ENCODE measurements around the gene AKAP3.

Gene AKAP3

DNA sequence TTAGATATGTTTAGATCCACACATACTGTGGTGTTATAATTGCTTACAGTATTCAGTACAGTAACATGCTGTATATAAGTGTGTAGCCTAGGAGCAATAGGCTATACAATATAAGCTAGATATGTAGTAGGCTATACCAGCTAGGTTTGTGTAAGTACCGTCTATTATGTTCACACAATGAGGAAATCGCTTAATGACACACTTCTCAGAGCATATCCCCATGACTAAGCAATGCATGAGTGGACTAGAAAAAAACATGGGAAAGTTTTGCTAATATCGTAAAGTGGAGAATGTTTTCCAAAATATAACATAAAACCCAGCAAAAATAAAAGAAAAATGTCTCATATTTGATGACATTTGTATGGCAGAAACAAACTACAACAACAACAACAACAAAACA lies 27.3 kb downstream of the AKAP3 start:
- POLR2A ChIA-PET: no interaction called here
- CTCF ChIA-PET: interaction anchor here (0.6 to 1.3 kb wide), 3 partner anchors 11 to 1099 kb away, joined by 3 to 7 read pairs (median 5); no protein-coding TSS in a partner anchor

DNA sequence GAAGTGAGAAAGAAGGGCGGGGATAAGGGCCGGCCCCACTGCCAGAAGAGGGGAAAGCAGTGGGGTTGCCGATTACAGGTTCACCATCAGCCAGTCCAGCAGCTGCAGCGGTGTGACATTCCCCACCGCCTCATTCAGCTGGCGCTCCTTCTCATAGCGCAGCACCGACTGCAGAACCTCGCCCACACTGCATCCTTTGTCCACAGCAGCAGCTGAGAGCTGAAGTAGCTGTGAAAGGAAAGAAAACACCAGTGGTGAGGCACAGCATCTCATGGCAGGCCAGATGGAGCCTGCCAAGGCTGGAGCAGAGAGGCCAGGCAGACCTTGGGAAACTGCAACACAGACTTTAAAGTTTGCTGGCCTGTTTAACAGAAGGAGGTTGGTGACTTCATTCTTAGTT lies 33.2 kb downstream of the AKAP3 start:
- Histone ChIP-seq H3K36me3 (ENCODE audit: control insufficient read depth in 2 of 2, insufficient read depth in 1 of 2, low read length in 2 of 2) (peaks cover 18 to 48% of the 10 kb centered on the region in 2 experiments; a peak in 2 of 3 replicates), H3K4me3 (ENCODE audit: low read depth, low read length) (no peak overlapping the region), H3K4me1 (ENCODE audit: control insufficient read depth, insufficient read depth, low read length) (no peaks in the 10 kb centered on the region), H3K9me3 (ENCODE audit: control insufficient read depth, insufficient read depth, low read depth, low read length) (no peaks in the 10 kb centered on the region), H3K27ac (ENCODE audit: extremely low read depth, low read depth, low read length) (no peak overlapping the region)
- POLR2A ChIA-PET: no interaction called here
- no peak for TF ChIP-seq ZFHX2 (tag by site-specific recombination; conservative IDR thresholded peaks at IDR 0.05)
- TF ChIP-seq, protein P1, sequence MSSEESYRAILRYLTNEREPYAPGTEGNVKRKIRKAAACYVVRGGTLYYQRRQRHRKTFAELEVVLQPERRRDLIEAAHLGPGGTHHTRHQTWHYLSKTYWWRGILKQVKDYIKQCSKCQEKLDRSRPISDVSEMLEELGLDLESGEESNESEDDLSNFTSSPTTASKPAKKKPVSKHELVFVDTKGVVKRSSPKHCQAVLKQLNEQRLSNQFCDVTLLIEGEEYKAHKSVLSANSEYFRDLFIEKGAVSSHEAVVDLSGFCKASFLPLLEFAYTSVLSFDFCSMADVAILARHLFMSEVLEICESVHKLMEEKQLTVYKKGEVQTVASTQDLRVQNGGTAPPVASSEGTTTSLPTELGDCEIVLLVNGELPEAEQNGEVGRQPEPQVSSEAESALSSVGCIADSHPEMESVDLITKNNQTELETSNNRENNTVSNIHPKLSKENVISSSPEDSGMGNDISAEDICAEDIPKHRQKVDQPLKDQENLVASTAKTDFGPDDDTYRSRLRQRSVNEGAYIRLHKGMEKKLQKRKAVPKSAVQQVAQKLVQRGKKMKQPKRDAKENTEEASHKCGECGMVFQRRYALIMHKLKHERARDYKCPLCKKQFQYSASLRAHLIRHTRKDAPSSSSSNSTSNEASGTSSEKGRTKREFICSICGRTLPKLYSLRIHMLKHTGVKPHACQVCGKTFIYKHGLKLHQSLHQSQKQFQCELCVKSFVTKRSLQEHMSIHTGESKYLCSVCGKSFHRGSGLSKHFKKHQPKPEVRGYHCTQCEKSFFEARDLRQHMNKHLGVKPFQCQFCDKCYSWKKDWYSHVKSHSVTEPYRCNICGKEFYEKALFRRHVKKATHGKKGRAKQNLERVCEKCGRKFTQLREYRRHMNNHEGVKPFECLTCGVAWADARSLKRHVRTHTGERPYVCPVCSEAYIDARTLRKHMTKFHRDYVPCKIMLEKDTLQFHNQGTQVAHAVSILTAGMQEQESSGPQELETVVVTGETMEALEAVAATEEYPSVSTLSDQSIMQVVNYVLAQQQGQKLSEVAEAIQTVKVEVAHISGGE (tag by site-specific recombination; conservative IDR thresholded peaks at IDR 0.05; ENCODE audit: low read depth): no peak
- CTCF ChIA-PET: interaction anchor here (0.9 kb wide), 1 partner anchor 10 kb away, joined by 4 read pairs; no protein-coding TSS in a partner anchor

More for the DNA sequence above, 27.3 kb downstream of the AKAP3 start:
- Histone ChIP-seq H3K4me1 (ENCODE audit: control insufficient read depth, insufficient read depth, low read length) (no peaks in the 10 kb centered on the region), H3K36me3 (ENCODE audit: control insufficient read depth in 2 of 2, insufficient read depth in 1 of 2, low read length in 2 of 2) (no peaks in the 10 kb centered on the region), H3K4me3 (ENCODE audit: low read depth, low read length) (no peak overlapping the region), H3K27ac (ENCODE audit: extremely low read depth, low read depth, low read length) (no peak overlapping the region), H3K9me3 (ENCODE audit: control insufficient read depth, insufficient read depth, low read depth, low read length) (no peaks in the 10 kb centered on the region)
- TF ChIP-seq, protein P2, sequence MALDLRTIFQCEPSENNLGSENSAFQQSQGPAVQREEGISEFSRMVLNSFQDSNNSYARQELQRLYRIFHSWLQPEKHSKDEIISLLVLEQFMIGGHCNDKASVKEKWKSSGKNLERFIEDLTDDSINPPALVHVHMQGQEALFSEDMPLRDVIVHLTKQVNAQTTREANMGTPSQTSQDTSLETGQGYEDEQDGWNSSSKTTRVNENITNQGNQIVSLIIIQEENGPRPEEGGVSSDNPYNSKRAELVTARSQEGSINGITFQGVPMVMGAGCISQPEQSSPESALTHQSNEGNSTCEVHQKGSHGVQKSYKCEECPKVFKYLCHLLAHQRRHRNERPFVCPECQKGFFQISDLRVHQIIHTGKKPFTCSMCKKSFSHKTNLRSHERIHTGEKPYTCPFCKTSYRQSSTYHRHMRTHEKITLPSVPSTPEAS (tag by site-specific recombination; IDR thresholded peaks at IDR 0.05): no peak
- TF ChIP-seq, protein P3, sequence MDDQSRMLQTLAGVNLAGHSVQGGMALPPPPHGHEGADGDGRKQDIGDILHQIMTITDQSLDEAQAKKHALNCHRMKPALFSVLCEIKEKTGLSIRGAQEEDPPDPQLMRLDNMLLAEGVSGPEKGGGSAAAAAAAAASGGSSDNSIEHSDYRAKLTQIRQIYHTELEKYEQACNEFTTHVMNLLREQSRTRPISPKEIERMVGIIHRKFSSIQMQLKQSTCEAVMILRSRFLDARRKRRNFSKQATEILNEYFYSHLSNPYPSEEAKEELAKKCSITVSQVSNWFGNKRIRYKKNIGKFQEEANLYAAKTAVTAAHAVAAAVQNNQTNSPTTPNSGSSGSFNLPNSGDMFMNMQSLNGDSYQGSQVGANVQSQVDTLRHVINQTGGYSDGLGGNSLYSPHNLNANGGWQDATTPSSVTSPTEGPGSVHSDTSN (CRISPR knock-in tag; IDR thresholded peaks at IDR 0.05): no peak
- no peak for TF ChIP-seq KLF1 (tag by site-specific recombination; IDR thresholded peaks at IDR 0.05)
- no peak for TF ChIP-seq ZNF174 (tag by site-specific recombination; IDR thresholded peaks at IDR 0.05)
- no peak for TF ChIP-seq ZNF624 (tag by site-specific recombination; IDR thresholded peaks at IDR 0.05)

DNA sequence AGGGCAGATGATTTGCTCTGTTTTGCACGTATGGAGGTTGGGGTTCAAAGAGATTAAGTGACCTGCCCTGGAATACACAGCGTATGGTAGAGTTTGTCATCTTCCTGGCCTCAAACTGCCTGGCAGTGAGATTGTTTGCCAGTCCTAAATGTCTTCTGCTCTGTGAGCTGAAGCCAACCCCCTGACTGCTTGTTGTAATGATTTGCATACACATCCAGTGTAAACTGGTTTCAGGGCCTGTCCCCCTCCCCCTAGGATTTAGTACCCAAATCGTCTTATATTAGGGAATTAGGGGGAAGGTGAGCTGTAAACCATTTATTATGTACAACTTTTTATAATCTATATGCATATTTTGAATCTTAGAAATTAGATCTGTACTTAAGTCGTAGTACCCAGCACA lies 38.4 kb downstream of the AKAP3 start:
- TF ChIP-seq ZNF510 (tag by site-specific recombination; IDR thresholded peaks at IDR 0.05; ENCODE audit: insufficient replicate concordance): no peak
- TF ChIP-seq ZNF366 (tag by site-specific recombination; conservative IDR thresholded peaks at IDR 0.05): no peak
- TF ChIP-seq ZNF473 (tag by site-specific recombination; IDR thresholded peaks at IDR 0.05): no peak
- TF ChIP-seq, protein P4, sequence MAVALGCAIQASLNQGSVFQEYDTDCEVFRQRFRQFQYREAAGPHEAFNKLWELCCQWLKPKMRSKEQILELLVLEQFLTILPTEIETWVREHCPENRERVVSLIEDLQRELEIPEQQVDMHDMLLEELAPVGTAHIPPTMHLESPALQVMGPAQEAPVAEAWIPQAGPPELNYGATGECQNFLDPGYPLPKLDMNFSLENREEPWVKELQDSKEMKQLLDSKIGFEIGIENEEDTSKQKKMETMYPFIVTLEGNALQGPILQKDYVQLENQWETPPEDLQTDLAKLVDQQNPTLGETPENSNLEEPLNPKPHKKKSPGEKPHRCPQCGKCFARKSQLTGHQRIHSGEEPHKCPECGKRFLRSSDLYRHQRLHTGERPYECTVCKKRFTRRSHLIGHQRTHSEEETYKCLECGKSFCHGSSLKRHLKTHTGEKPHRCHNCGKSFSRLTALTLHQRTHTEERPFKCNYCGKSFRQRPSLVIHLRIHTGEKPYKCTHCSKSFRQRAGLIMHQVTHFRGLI (tag by site-specific recombination; IDR thresholded peaks at IDR 0.05): no peak
- TF ChIP-seq, protein P5, sequence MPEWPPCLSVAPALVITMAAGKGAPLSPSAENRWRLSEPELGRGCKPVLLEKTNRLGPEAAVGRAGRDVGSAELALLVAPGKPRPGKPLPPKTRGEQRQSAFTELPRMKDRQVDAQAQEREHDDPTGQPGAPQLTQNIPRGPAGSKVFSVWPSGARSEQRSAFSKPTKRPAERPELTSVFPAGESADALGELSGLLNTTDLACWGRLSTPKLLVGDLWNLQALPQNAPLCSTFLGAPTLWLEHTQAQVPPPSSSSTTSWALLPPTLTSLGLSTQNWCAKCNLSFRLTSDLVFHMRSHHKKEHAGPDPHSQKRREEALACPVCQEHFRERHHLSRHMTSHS (tag by site-specific recombination; IDR thresholded peaks at IDR 0.05): no peak
- TF ChIP-seq KLF10 (tag by site-specific recombination; IDR thresholded peaks at IDR 0.05): no peak
- TF ChIP-seq, protein P6, sequence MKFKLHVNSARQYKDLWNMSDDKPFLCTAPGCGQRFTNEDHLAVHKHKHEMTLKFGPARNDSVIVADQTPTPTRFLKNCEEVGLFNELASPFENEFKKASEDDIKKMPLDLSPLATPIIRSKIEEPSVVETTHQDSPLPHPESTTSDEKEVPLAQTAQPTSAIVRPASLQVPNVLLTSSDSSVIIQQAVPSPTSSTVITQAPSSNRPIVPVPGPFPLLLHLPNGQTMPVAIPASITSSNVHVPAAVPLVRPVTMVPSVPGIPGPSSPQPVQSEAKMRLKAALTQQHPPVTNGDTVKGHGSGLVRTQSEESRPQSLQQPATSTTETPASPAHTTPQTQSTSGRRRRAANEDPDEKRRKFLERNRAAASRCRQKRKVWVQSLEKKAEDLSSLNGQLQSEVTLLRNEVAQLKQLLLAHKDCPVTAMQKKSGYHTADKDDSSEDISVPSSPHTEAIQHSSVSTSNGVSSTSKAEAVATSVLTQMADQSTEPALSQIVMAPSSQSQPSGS (tag by site-specific recombination; IDR thresholded peaks at IDR 0.05; ENCODE audit: low read depth): no peak
- no peak for TF ChIP-seq OVOL3 (tag by site-specific recombination; IDR thresholded peaks at IDR 0.05)
- TF ChIP-seq HOXA7 (CRISPR knock-in tag; IDR thresholded peaks at IDR 0.05; ENCODE audit: borderline replicate concordance): no peak
- TF ChIP-seq ZNF324 (tag by site-specific recombination; IDR thresholded peaks at IDR 0.05): no peak
- Histone ChIP-seq H3K9me3 (ENCODE audit: control insufficient read depth, insufficient read depth, low read depth, low read length) (no peaks in the 10 kb centered on the region), H3K4me3 (ENCODE audit: low read depth, low read length) (no peak overlapping the region), H3K36me3 (ENCODE audit: control insufficient read depth in 2 of 2, insufficient read depth in 1 of 2, low read length in 2 of 2) (peaks cover 18 to 52% of the 10 kb centered on the region in 2 experiments; a peak in 2 of 3 replicates), H3K4me1 (ENCODE audit: control insufficient read depth, insufficient read depth, low read length) (no peaks in the 10 kb centered on the region), H3K27ac (ENCODE audit: extremely low read depth, low read depth, low read length) (no peak overlapping the region)
- POLR2A ChIA-PET: no interaction called here
- CTCF ChIA-PET: interaction anchor here (1.1 to 1.4 kb wide), 2 partner anchors 10 to 20 kb away, joined by 3 to 5 read pairs; no protein-coding TSS in a partner anchor
